Measurements from ENCODE around the gene ANGPTL4.
"Not testable (repeated sequence)": the region's sequence is repeated elsewhere in the genome, so short reads cannot be mapped to it uniquely, and the experiment has no call there.

The ANGPTL4 gene

GRCh38 chr19:8334458-8335342, 29.3 kb upstream of the ANGPTL4 start:
- DNase-seq = peak in 2 of 5 donors; percentile 8 to 35

- no peak for DNase-seq
These were observed 28.4 kb upstream of the ANGPTL4 start for GRCh38 chr19:8335343-8336071.

GRCh38 chr19:8336072-8336569, 27.8 kb upstream of the ANGPTL4 start:
- no peak for DNase-seq

- DNase-seq = no peak
These were observed 27.3 kb upstream of the ANGPTL4 start for GRCh38 chr19:8336660-8337059.

GRCh38 chr19:8337728-8338127, 26.2 kb upstream of the ANGPTL4 start:
- DNase-seq = no peak

GRCh38 chr19:8338835-8339234, 25.1 kb upstream of the ANGPTL4 start:
- DNase-seq = no peak

GRCh38 chr19:8340341-8341096, 23.4 kb upstream of the ANGPTL4 start:
- DNase-seq = no peak

GRCh38 chr19:8341504-8341903, 22.5 kb upstream of the ANGPTL4 start:
- DNase-seq = not testable (repeated sequence)

- no peak for DNase-seq
These were observed 21.7 kb upstream of the ANGPTL4 start for GRCh38 chr19:8342316-8342683.

GRCh38 chr19:8342684-8343482, 21.1 kb upstream of the ANGPTL4 start, which contains the start of gene KANK3:
KANK3 (minus strand) TSS chr19:8343262; CDS start chr19:8337828, 5,434 bp downstream.
- DNase-seq = peak; percentile 80 to 95 (median 87)

- DNase-seq = no peak
These were observed 20.5 kb upstream of the ANGPTL4 start for GRCh38 chr19:8343483-8343844.

GRCh38 chr19:8349629-8350372, 14.2 kb upstream of the ANGPTL4 start:
- DNase-seq = not testable (repeated sequence)

- no peak for DNase-seq
These were observed 11.7 kb upstream of the ANGPTL4 start for GRCh38 chr19:8352134-8352827.

GRCh38 chr19:8352845-8353244, 11.1 kb upstream of the ANGPTL4 start:
- DNase-seq = not testable (repeated sequence)

- DNase-seq = no peak
These were observed 8.1 kb upstream of the ANGPTL4 start for GRCh38 chr19:8355631-8356402.

- DNase-seq = no peak
These were observed 6.9 kb upstream of the ANGPTL4 start for GRCh38 chr19:8357007-8357521.

- no peak for DNase-seq
These were observed 5.0 kb upstream of the ANGPTL4 start for GRCh38 chr19:8358948-8359347.

- no peak for DNase-seq
These were observed 3.8 kb upstream of the ANGPTL4 start for GRCh38 chr19:8360196-8360595.

- DNase-seq = no peak
These were observed 1.8 kb upstream of the ANGPTL4 start for GRCh38 chr19:8361921-8362793.
